K562 (cell line): ENCODE data around the gene VPS26A. TPM values are rescaled to one million over a fixed set of nuclear protein-coding genes. Genes with fewer than 3 reads are reported as not detected.

ENCODE experiments used
- CXXC5 ChIP-seq: fragments of 250-450 bp; sonication (Bioruptor Pico); IDR thresholded peaks from 2 replicates; pipeline ENCODE4 v1.8.0; 2022; ENCODE audit warnings: inconsistent platforms, mild to moderate bottlenecking, moderate library complexity
- IRF1 ChIP-seq: sonication (generic); formaldehyde crosslinking; IDR thresholded peaks from 2 replicates; pipeline ENCODE4 v1.8.0; 2022; ENCODE audit warnings: missing genetic modification reagents, mild to moderate bottlenecking, borderline replicate concordance
- PHF20 ChIP-seq: fragments of 450-650 bp; IDR thresholded peaks from 2 replicates; pipeline ENCODE4 v1.6.1; 2018; ENCODE audit not compliant: partially characterized antibody
- PTTG1 ChIP-seq: fragments of 450-650 bp; IDR thresholded peaks from 2 replicates; pipeline ENCODE4 v1.6.1; 2016; ENCODE audit warnings: low read depth, mild to moderate bottlenecking, missing genetic modification characterization, missing compliant biosample characterization
- SP1 ChIP-seq: sonication (generic); formaldehyde crosslinking; IDR thresholded peaks from 2 replicates; pipeline ENCODE4 v1.8.1; 2022; ENCODE audit warnings: mild to moderate bottlenecking, missing genetic modification reagents
- TBL1XR1 ChIP-seq, 2 experiments: IDR thresholded peaks; 2 replicates each; pipeline ENCODE4 v1.6.1; 2012; ENCODE audit warnings: improper control_type of control experiment in 2 of 2, low read length in 2 of 2, mild to moderate bottlenecking in 1 of 2
- ZNF124 ChIP-seq: sonication (generic); formaldehyde crosslinking; IDR thresholded peaks from 2 replicates; pipeline ENCODE4 v1.8.1; 2022; ENCODE audit warnings: missing genetic modification reagents
- polyA plus RNA-seq, 8 experiments: library from polyadenylated mRNA; depleted of rRNA in 4 of 8; stranded (reverse) in 5 of 8; unstranded in 3 of 8; fragments of >200 nt; fragmentation: Nextera tagmentation in 2 of 8; fragmentation: Illumina TruSeq in 1 of 8; extraction: Ambion mirVana in 2 of 8; extraction: Trizol in 1 of 8; gene quantifications; 2 replicates each; pipeline versions ENCODE4 v1.2.1 to v1.2.3, GENCODE V29; 2011 to 2014; ENCODE audit warnings: inconsistent platforms in 1 of 8, missing spikeins in 1 of 8
- total RNA-seq, 7 experiments: library from RNA; depleted of rRNA in 6 of 7; stranded (reverse); fragments of >200 nt in 6 of 7; fragmentation: Illumina TruSeq in 2 of 7; extraction: Trizol in 2 of 7; gene quantifications; 2 replicates each; pipeline versions ENCODE4 v1.2.1 to v1.2.3, GENCODE V29; 2011 to 2021; ENCODE audit warnings: low replicate concordance in 1 of 7
- TF ChIP-seq, protein P1 (sequence below): IDR thresholded peaks from 2 replicates; pipeline ENCODE4 v1.6.1; 2012; ENCODE audit warnings: low read depth, low read length, improper control_type of control experiment, borderline replicate concordance

Gene VPS26A
- total and polyA plus RNA-seq, 9 of the 15 experiments (the other 6 are each of a cell fraction or from before 2014, with no cell fraction given): 47.1 to 137 (median 69.3) TPM

- TF ChIP-seq, protein P1, sequence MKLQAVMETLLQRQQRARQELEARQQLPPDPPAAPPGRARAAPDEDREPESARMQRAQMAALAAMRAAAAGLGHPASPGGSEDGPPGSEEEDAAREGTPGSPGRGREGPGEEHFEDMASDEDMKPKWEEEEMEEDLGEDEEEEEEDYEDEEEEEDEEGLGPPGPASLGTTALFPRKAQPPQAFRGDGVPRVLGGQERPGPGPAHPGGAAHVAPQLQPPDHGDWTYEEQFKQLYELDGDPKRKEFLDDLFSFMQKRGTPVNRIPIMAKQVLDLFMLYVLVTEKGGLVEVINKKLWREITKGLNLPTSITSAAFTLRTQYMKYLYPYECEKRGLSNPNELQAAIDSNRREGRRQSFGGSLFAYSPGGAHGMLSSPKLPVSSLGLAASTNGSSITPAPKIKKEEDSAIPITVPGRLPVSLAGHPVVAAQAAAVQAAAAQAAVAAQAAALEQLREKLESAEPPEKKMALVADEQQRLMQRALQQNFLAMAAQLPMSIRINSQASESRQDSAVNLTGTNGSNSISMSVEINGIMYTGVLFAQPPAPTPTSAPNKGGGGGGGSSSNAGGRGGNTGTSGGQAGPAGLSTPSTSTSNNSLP: 0 out of 2 replicates have a peak, but pooled peaks have one; percentile 25
- TF ChIP-seq ZNF124 (no peak), PHF20 (no peak), TBL1XR1 (IDR thresholded peaks at IDR 0.05; ENCODE audit: low read length in 2 of 2) (no peak), SP1 (CRISPR knock-in tag) (0 out of 2 replicates have a peak, but pooled peaks have one; percentile 19), CXXC5 (CRISPR knock-in tag) (0 out of 2 replicates have a peak, but pooled peaks have one; percentile 14), PTTG1 (tag) (0 out of 2 replicates have a peak, but pooled peaks have one; percentile 29), IRF1 (CRISPR knock-in tag) (no peak)
- TF ChIP-seq, all 486 proteins: peak for 20
These were observed 32.8 kb upstream of the VPS26A start (continued) for GRCh38 chr10:69091143-69091651.
